ENCODE results near the gene NOTCH3.

GRCh38 chr19:15175609-15176008, 25.2 kb downstream of the NOTCH3 start:
- TF ChIP-seq, protein P1, sequence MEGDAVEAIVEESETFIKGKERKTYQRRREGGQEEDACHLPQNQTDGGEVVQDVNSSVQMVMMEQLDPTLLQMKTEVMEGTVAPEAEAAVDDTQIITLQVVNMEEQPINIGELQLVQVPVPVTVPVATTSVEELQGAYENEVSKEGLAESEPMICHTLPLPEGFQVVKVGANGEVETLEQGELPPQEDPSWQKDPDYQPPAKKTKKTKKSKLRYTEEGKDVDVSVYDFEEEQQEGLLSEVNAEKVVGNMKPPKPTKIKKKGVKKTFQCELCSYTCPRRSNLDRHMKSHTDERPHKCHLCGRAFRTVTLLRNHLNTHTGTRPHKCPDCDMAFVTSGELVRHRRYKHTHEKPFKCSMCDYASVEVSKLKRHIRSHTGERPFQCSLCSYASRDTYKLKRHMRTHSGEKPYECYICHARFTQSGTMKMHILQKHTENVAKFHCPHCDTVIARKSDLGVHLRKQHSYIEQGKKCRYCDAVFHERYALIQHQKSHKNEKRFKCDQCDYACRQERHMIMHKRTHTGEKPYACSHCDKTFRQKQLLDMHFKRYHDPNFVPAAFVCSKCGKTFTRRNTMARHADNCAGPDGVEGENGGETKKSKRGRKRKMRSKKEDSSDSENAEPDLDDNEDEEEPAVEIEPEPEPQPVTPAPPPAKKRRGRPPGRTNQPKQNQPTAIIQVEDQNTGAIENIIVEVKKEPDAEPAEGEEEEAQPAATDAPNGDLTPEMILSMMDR (conservative IDR thresholded peaks at IDR 0.05 in 1 of 2, IDR thresholded peaks at IDR 0.05 in 1 of 2; ENCODE audit: low read depth in 1 of 2, low read length in 2 of 2): no peak
- no peak for TF ChIP-seq EZH2 (IDR thresholded peaks at IDR 0.05; ENCODE audit: low read length, missing control alignments)
